Calu3 (cell line): Measurements from ENCODE around the gene TEX55. TPM values are rescaled to one million over a fixed set of nuclear protein-coding genes. Genes with fewer than 3 reads are reported as not detected.

Experiments used
- BruUV-seq: library from RNA; stranded (reverse); fragments of 400-500 nt; replicated peaks from 2 replicates; lab custom pipeline; 2021; lab: Mats Ljungman, UMichigan
- CTCF ChIA-PET: fragments of 300-600 bp; sonication (Branson Sonifier 250); formaldehyde crosslinking; loops from one replicate; lab custom pipeline; 2022; ENCODE audit warnings: antibody characterized with exemption; lab: Charles Lee
- DNase-seq: peaks from one replicate; pipeline ENCODE4 v3.0.0; 2022
- H3K27ac Mint-ChIP-seq: one replicate; pipeline ENCODE4 v1.8.0; 2022; ENCODE audit warnings: mixed read lengths; ENCODE audit not compliant: unreplicated experiment
- H3K27me3 Mint-ChIP-seq: one replicate; pipeline ENCODE4 v1.8.0; 2022; ENCODE audit warnings: mixed read lengths; ENCODE audit not compliant: unreplicated experiment
- H3K36me3 Mint-ChIP-seq: one replicate; pipeline ENCODE4 v1.8.0; 2022; ENCODE audit warnings: mild to moderate bottlenecking, moderate library complexity, mixed read lengths; ENCODE audit not compliant: insufficient read depth, unreplicated experiment
- H3K4me1 Mint-ChIP-seq: one replicate; pipeline ENCODE4 v1.8.0; 2022; ENCODE audit warnings: mild to moderate bottlenecking, low read depth, mixed read lengths; ENCODE audit not compliant: unreplicated experiment
- H3K4me3 Mint-ChIP-seq: one replicate; pipeline ENCODE4 v1.8.0; 2022; ENCODE audit warnings: mild to moderate bottlenecking, low read depth, moderate library complexity, mixed read lengths; ENCODE audit not compliant: unreplicated experiment
- H3K9me3 Mint-ChIP-seq: one replicate; pipeline ENCODE4 v1.8.0; 2022; ENCODE audit warnings: low read depth, mixed read lengths; ENCODE audit not compliant: unreplicated experiment
- CTCF ChIP-seq: fragments of 200-600 bp; IDR thresholded peaks from one replicate; pipeline ENCODE4 v1.8.0; 2022; ENCODE audit warnings: antibody characterized with exemption; ENCODE audit not compliant: unreplicated experiment
- intact Hi-C: fragments of 100-400 bp; cut with micrococcal nuclease; formaldehyde crosslinking; loops from one replicate; pipeline ENCODE4 v1.10.0; 2022; ENCODE audit not compliant: unreplicated experiment
- total RNA-seq: library from RNA; stranded (reverse); gene quantifications from 2 replicates; pipeline ENCODE4 v1.2.3, GENCODE V29; 2022

TEX55 gene
- total RNA-seq, 1 experiment from 2014 or later: not detected

DNA sequence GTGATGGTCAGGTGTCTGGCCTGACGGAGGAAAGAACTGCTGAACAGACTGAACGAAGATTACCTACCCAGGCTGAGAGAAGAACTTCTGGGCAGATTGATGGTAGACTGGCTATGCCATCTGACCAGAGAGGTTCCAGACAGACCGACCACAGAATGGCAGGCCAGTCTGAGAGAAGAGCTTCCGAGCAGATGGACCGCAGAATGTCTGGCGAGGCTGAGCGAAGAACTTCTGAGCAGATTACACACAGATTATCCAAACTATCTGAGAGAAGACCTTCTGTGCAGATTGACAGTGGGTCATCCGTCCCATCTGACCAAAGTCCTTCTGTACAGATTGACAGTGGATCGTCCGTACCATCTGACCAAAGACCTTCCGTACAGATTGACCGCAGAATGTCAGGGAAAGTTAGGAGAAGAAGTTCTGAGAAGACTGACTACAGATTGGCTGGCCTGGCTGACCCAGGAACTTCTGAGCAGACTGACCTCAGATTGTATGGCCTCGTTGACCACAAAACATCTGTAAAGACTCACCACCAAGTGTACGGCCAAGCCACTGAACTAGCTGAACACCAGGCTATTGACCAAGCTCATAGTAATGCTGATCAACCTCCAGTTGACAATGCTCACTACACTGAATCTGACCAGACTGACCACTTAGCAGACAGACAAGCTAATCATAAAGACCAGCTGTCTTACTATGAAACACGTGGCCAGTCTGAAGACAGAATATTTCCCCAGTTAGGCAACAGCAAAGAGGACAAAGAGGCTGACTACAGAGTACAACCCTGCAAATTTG, 812 bp downstream of the TEX55 start:
- CTCF ChIA-PET: interaction anchor here (1.6 to 2.3 kb wide), 2 partner anchors 64 to 94 kb away, joined by 3 to 13 read pairs; partner anchors contain the start of gene B4GALT4
- DNase-seq: no peak
- intact Hi-C loops: loop anchor here (5.0 kb wide), 1 partner anchor 36 kb away; no protein-coding TSS in a partner anchor
- Mint-ChIP-seq H3K27ac (no peak overlapping the region), H3K36me3 (no peaks in the 10 kb centered on the region), H3K4me1 (peaks cover 18% of the 10 kb centered on the region), H3K27me3 (no peaks in the 10 kb centered on the region), H3K4me3 (no peak overlapping the region), H3K9me3 (no peaks in the 10 kb centered on the region)
- BruUV-seq: no TSS peak
- no peak for TF ChIP-seq CTCF

- intact Hi-C loops: loop anchor here (5.0 kb wide), 1 partner anchor 35 kb away; no protein-coding TSS in a partner anchor
- no TSS peak for BruUV-seq
- CTCF ChIA-PET: interaction anchor here (2.3 kb wide), 1 partner anchor 94 kb away, joined by 13 read pairs; the partner anchor contains the start of gene B4GALT4
Observed at GRCh38 chr3:119147494-119147893, 1.5 kb downstream of the TEX55 start.

GRCh38 chr3:119148493-119149180, 2.7 kb downstream of the TEX55 start:
- BruUV-seq: no TSS peak

More at GRCh38 chr3:119147494-119147893, 1.5 kb downstream of the TEX55 start:
- peaks cover 18% of the 10 kb centered on the region for H3K4me1 Mint-ChIP-seq
- no peak for TF ChIP-seq CTCF
- no peaks in the 10 kb centered on the region for H3K9me3 Mint-ChIP-seq
- DNase-seq: no peak
- H3K36me3 Mint-ChIP-seq: no peaks in the 10 kb centered on the region
- H3K4me3 Mint-ChIP-seq: no peak overlapping the region
- H3K27ac Mint-ChIP-seq: no peak overlapping the region
- H3K27me3 Mint-ChIP-seq: no peaks in the 10 kb centered on the region

More at GRCh38 chr3:119148493-119149180, 2.7 kb downstream of the TEX55 start:
- H3K9me3 Mint-ChIP-seq: peaks cover 3% of the 10 kb centered on the region
- no peak for TF ChIP-seq CTCF
- H3K4me3 Mint-ChIP-seq: no peak overlapping the region
- no peak for DNase-seq
- peaks cover 18% of the 10 kb centered on the region for H3K4me1 Mint-ChIP-seq
- H3K27me3 Mint-ChIP-seq: no peaks in the 10 kb centered on the region
- H3K27ac Mint-ChIP-seq: no peak overlapping the region
- no peaks in the 10 kb centered on the region for H3K36me3 Mint-ChIP-seq
- intact Hi-C loops: loop anchor here (5.0 kb wide), 1 partner anchor 34 kb away; no protein-coding TSS in a partner anchor
- CTCF ChIA-PET: interaction anchor here (0.5 to 1.1 kb wide), 3 partner anchors 13 to 93 kb away, joined by 3 to 6 read pairs (median 4); no protein-coding TSS in a partner anchor
